C4-2B (cell line): Measurements from ENCODE around the gene KCNQ4.

Source experiments
- H3K27ac ChIP-seq: fragments of 450-650 bp; 2 replicates; pipeline ENCODE4 v1.5.1; 2017
- CTCF ChIP-seq: fragments of 450-650 bp; conservative IDR thresholded peaks from 2 replicates; pipeline ENCODE4 v1.5.1; 2017; ENCODE audit warnings: mild to moderate bottlenecking
- ZFX ChIP-seq: fragments of 450-650 bp; IDR thresholded peaks from 2 replicates; pipeline ENCODE4 v1.6.1; 2017

KCNQ4 gene

GRCh38 chr1:40876891-40877290 lies 93.3 kb downstream of the KCNQ4 start:
- TF ChIP-seq ZFX (no peak), CTCF (no peak)

GRCh38 chr1:40877698-40878097 lies 94.1 kb downstream of the KCNQ4 start:
- no peak overlapping the region for H3K27ac ChIP-seq
- no peak for TF ChIP-seq CTCF
- TF ChIP-seq ZFX, result no peak

More at GRCh38 chr1:40876891-40877290, 93.3 kb downstream of the KCNQ4 start:
- H3K27ac ChIP-seq, result no peak overlapping the region

- H3K27ac ChIP-seq, result no peak overlapping the region
- TF ChIP-seq ZFX (no peak), CTCF (no peak)
Observed at GRCh38 chr1:40878906-40879305, 95.3 kb downstream of the KCNQ4 start.

- no peak for TF ChIP-seq ZFX
- H3K27ac ChIP-seq, result no peak overlapping the region
Observed at GRCh38 chr1:40879482-40880175, 96.0 kb downstream of the KCNQ4 start.

- H3K27ac ChIP-seq, result no peak overlapping the region
- TF ChIP-seq CTCF (no peak), ZFX (no peak)
Observed at GRCh38 chr1:40880813-40881549, 97.4 kb downstream of the KCNQ4 start.

GRCh38 chr1:40884055-40884795 lies 100.6 kb downstream of the KCNQ4 start:
- H3K27ac ChIP-seq, result no peak overlapping the region
- TF ChIP-seq ZFX (no peak), CTCF (no peak)

GRCh38 chr1:40886318-40887011 lies 102.9 kb downstream of the KCNQ4 start:
- H3K27ac ChIP-seq, result 0 out of 2 replicates have a peak overlapping the region, but pooled peaks have one; percentile 4
- TF ChIP-seq CTCF (no peak), ZFX (no peak)
